GM20431 (cell line): ENCODE results near the gene GABRB3.

ENCODE experiments used
- in situ Hi-C: fragments of 300-500 bp; cut with MseI, MboI; formaldehyde crosslinking; loops from one replicate; pipeline ENCODE4 v1.15.0; 2020; ENCODE audit warnings: low sequenced_read_pairs; ENCODE audit not compliant: unreplicated experiment

Gene GABRB3

GRCh38 chr15:26572602-26573350 is 200.1 kb downstream of the GABRB3 start:
- in situ Hi-C loops = no loop called here

DNA sequence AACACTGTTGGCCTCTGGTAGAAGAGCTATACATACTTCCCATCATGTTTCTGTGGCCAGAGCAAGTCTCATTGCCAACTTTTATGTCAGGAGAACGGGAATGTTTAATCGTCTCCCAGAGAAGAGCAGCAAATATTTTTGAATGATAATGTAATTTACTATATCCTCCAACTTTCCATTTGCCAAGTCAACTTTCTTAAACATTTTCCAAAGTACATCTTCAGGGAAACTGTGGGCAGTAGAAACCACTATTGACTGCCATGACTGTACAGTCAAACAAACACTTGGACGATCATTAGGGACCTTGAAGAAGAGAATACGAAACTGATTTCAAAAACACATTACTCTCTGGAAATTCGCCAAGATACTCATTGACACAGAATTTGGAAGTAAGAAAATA is 201.5 kb downstream of the GABRB3 start:
- in situ Hi-C loops = no loop called here

- in situ Hi-C loops = no loop called here
These were observed 207.3 kb downstream of the GABRB3 start for GRCh38 chr15:26565542-26565941.

- in situ Hi-C loops = no loop called here
These were observed 208.5 kb downstream of the GABRB3 start for GRCh38 chr15:26564361-26564760.

- in situ Hi-C loops = no loop called here
These were observed 210.5 kb downstream of the GABRB3 start for GRCh38 chr15:26562336-26562735.

DNA sequence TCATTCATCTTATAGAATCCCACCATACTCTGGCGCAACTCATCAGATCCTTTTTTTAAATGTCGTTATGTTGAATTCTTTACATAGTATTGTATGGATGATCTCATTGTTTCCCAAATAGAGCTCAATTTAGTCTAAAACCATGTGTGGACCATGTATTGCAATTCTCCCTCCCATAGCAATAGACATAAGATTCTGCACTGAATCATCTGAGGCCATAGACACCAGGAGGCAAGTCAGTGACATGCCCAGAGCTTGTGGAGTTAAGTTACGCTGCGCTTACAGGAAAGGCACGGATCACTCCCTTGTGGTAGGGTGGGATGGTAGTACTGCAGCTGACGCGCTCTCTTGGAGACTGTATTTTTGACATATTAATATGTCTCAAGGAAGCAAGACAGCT is 211.0 kb downstream of the GABRB3 start:
- in situ Hi-C loops = no loop called here

DNA sequence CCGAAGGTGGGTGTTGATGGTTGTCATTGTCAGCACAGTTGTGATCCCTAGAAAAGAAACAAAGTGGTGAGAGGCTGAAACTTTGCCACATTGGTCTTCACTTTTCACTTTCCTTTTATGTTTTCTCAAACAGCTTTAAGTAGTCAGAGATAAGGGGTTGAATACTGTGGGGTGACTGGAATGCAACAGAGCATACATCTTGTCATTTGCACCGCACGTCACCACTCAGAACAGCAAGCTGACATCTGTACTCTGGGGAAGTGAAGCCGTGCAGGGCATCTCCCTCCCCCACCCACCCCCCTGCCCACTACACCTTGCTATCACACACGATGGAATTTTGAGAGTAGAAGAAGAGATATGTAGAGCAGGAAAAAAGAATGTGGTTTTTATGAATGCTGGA is 211.7 kb downstream of the GABRB3 start:
- in situ Hi-C loops = no loop called here

- in situ Hi-C loops = no loop called here
These were observed 217.0 kb downstream of the GABRB3 start for GRCh38 chr15:26555898-26556297.

GRCh38 chr15:26551473-26551872 is 221.4 kb downstream of the GABRB3 start:
- in situ Hi-C loops = no loop called here

GRCh38 chr15:26550880-26551279 is 222.0 kb downstream of the GABRB3 start:
- in situ Hi-C loops = no loop called here

GRCh38 chr15:26537663-26538062 is 235.2 kb downstream of the GABRB3 start:
- in situ Hi-C loops = no loop called here

- in situ Hi-C loops = no loop called here
These were observed 241.4 kb downstream of the GABRB3 start for GRCh38 chr15:26531489-26531888.

- in situ Hi-C loops = no loop called here
These were observed 247.8 kb downstream of the GABRB3 start for GRCh38 chr15:26525096-26525495.

DNA sequence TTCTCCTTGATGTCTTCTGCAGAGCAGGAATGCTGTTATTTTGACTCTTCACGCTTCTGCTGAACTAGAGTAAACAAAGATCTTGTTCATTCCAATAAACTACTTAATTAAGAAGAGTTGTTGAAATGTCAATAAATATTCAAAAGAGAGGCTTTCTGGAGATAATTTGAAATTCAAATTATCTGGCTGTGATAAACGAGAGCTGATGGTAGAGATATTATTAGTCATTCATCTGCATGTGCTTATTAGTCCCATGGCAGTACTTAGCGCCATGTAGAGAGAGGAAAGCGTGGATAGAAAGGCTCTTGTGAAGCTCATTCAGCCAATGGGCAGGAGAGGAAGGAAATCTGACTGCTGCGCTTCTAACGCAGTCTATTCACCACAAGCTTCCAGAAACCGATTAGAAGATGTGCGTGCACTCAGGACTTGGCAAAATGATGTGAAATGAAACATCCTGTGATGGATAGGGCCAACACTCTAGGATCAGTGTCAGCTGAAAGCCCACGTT is 251.1 kb downstream of the GABRB3 start:
- in situ Hi-C loops = no loop called here

DNA sequence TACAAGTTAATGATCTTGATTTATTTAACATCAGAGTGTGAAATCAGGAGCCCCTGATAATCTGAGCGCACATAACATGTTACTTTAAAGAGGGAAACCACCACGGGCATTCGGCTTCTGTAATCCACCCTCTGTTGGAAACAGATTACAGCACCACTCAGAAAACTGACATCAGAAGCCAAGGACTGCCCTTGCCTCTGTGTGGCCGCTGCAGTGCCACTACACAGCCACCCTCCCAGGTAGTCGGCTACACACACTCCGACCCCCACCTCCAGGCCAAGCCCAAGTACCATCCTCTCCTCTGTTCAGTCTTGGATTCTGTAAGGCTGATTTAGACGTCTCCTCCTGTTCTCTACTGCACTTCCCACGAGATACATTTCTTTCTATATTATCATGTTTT is 251.7 kb downstream of the GABRB3 start:
- in situ Hi-C loops = no loop called here

- in situ Hi-C loops = no loop called here
These were observed 254.0 kb downstream of the GABRB3 start for GRCh38 chr15:26518885-26519284.

DNA sequence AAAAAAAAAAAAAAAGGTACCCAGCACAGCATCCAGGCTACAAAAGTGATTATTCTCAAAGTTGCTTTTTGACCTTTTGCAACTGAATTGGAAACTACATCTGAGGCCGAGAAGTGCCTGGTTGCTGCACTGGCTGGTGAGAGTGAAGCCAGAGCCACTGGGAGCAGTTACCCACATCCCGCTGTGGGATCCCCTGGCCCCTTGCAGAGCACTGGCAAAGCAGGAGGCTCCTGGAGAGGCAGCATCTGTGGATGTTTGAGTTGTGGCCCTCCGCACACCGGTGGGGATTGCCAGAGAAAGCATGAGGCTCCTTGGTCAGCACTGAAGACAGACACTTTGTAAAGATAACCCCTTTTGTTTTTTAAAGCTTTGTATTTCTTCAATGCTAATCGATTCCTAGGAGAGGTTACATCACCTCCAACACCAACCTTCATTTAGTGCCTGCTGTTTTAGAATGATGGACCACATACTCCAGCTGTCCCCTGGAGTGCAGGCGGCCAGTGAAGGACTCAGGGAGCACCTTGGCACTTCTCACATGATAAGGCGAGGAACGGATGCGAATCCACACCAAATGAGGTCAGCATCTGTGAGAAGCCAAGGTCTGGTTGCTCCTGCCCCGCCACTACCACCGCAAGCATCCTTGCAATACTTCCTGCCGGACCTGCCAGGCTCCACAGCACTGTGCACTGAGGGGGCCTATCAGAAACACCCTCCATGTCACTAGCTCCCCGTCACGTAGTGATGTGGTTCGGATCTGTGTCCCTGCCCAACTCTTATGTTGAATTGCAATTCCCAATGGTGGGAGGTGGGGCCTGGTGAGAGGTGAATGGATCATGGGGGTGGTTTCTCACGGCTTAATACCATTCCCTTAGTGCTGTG is 256.5 kb downstream of the GABRB3 start:
- in situ Hi-C loops = no loop called here

DNA sequence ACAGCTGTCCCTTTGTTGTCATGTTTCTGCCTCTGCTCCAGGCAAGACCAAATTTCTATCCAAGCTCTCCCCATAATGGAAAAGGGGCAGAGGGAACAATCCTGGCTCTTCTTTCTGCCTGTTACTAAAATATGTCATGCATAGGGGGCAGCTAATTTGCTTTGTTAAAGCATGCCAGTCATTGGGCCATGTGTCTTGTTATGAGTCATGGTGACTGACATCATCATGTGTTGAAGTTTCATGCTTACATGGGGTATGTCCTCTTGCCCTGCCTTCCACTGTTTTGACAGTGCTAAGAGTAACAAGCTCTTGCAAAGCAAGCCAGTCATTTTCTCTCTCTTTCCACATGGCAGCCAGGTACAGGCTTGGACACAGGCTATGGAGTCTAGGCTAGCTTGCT is 268.9 kb downstream of the GABRB3 start:
- in situ Hi-C loops = no loop called here
